H1 (cell line): ENCODE results near the gene GGA2. TPM values are rescaled to one million over a fixed set of nuclear protein-coding genes. Genes with fewer than 3 reads are reported as not detected.

ENCODE experiments used
- CTCF ChIA-PET: fragments of 300-600 bp; sonication (Branson Sonifier 250); formaldehyde crosslinking; loops from one replicate; lab custom pipeline; 2021; ENCODE audit not compliant: partially characterized antibody; lab: Charles Lee
- POLR2A ChIA-PET: fragments of 300-600 bp; sonication (Branson Sonifier 250); formaldehyde crosslinking; loops from one replicate; lab custom pipeline; 2021; ENCODE audit warnings: inconsistent platforms; ENCODE audit not compliant: partially characterized antibody; lab: Charles Lee
- DNase-seq, 2 experiments: peaks; one replicate each; pipeline versions ENCODE4 v3.0.0 to v3.0.0-alpha.2; 2010 to 2022; ENCODE audit warnings: low spot score in 2 of 2, low read depth in 1 of 2, mixed read lengths in 1 of 2
- FAIRE-seq: peaks from 2 replicates; lab custom pipeline; 2011; peaks lifted over from hg19 to GRCh38; lab: Jason Lieb, UNC
- H2AFZ ChIP-seq: 2 replicates; pipeline ENCODE4 v1.8.1; 2012; ENCODE audit warnings: low read length, inconsistent platforms
- H2AK5ac ChIP-seq: 2 replicates; pipeline ENCODE4 v1.6.1; 2013; ENCODE audit warnings: low read depth, low read length
- H2BK120ac ChIP-seq: replicated peaks from 2 replicates; pipeline ENCODE3; 2013; ENCODE audit warnings: low read depth, low read length, inconsistent platforms
- H2BK12ac ChIP-seq: 2 replicates; pipeline ENCODE4 v1.6.1; 2013; ENCODE audit warnings: low read depth, low read length
- H2BK15ac ChIP-seq: 2 replicates; pipeline ENCODE4 v1.6.1; 2013; ENCODE audit warnings: low read length
- H2BK20ac ChIP-seq: 2 replicates; pipeline ENCODE4 v1.6.1; 2013; ENCODE audit warnings: low read length
- H2BK5ac ChIP-seq: 2 replicates; pipeline ENCODE4 v1.6.1; 2013; ENCODE audit warnings: low read depth, low read length
- H3K14ac ChIP-seq: 2 replicates; pipeline ENCODE4 v1.6.1; 2013; ENCODE audit warnings: inconsistent platforms; ENCODE audit not compliant: insufficient read length
- H3K18ac ChIP-seq: 2 replicates; pipeline ENCODE4 v1.6.1; 2013; ENCODE audit warnings: low read length; ENCODE audit errors: extremely low read depth
- H3K23ac ChIP-seq: 2 replicates; pipeline ENCODE4 v1.6.1; 2013; ENCODE audit warnings: inconsistent platforms; ENCODE audit not compliant: insufficient read length
- H3K23me2 ChIP-seq: 2 replicates; pipeline ENCODE4 v1.6.1; 2013; ENCODE audit warnings: low read depth, low read length
- H3K27ac ChIP-seq: 2 replicates; pipeline ENCODE4 v1.6.1; 2011; ENCODE audit warnings: low read depth, low read length, inconsistent platforms
- H3K27me3 ChIP-seq, 4 experiments: replicated peaks in 1 of 4; 1 replicate in 1 of 4; 2 replicates in 3 of 4; pipeline versions ENCODE4 v1.6.1 to v1.8.1; 2011 to 2013; ENCODE audit warnings: low read length in 3 of 4, mild to moderate bottlenecking in 3 of 4, inconsistent platforms in 2 of 4, mixed read lengths in 2 of 4, moderate library complexity in 1 of 4; ENCODE audit not compliant: control insufficient read depth in 3 of 4, insufficient read depth in 3 of 4; ENCODE audit errors: extremely low read depth in 1 of 4
- H3K36me3 ChIP-seq, 4 experiments: 2 replicates each; pipeline versions ENCODE4 v1.6.1 to v1.8.1; 2011 to 2013; ENCODE audit warnings: mild to moderate bottlenecking in 4 of 4, low read length in 3 of 4, moderate library complexity in 2 of 4, control low read depth in 1 of 4, inconsistent platforms in 1 of 4; ENCODE audit not compliant: insufficient read depth in 4 of 4, control insufficient read depth in 2 of 4
- H3K4ac ChIP-seq: replicated peaks from 2 replicates; pipeline ENCODE3; 2013; ENCODE audit warnings: low read length, low read depth, mixed read lengths, inconsistent platforms; ENCODE audit not compliant: insufficient read length
- H3K4me1 ChIP-seq, 4 experiments: replicated peaks in 1 of 4; 1 replicate in 1 of 4; 2 replicates in 3 of 4; pipeline versions ENCODE4 v1.6.1 to v1.8.1; 2011 to 2013; ENCODE audit warnings: low read length in 3 of 4, inconsistent platforms in 2 of 4, mixed read lengths in 1 of 4; ENCODE audit not compliant: insufficient read depth in 4 of 4, control insufficient read depth in 3 of 4
- H3K4me2 ChIP-seq, 2 experiments: 2 replicates each; pipeline versions ENCODE4 v1.6.1 to v1.8.1; 2011 to 2013; ENCODE audit warnings: low read depth in 2 of 2, low read length in 2 of 2, control low read depth in 1 of 2, inconsistent platforms in 1 of 2, mild to moderate bottlenecking in 1 of 2; ENCODE audit not compliant: insufficient read depth in 1 of 2
- H3K4me3 ChIP-seq, 4 experiments: fragments of 200-600, 300-600 bp in 1 of 4; sonication (generic), shearing (Covaris generic), sonication (Bioruptor Twin) in 1 of 4; 2 replicates each; pipeline versions ENCODE4 v1.5.1 to v1.8.1; 2011 to 2016; ENCODE audit warnings: low read length in 4 of 4, low read depth in 3 of 4, control low read depth in 2 of 4, inconsistent platforms in 2 of 4, mild to moderate bottlenecking in 2 of 4, mixed read lengths in 1 of 4, moderate library complexity in 1 of 4; ENCODE audit not compliant: insufficient read depth in 2 of 4; ENCODE audit errors: extremely low read depth in 1 of 4
- H3K56ac ChIP-seq: replicated peaks from 2 replicates; pipeline ENCODE3; 2013; ENCODE audit warnings: low read depth, mild to moderate bottlenecking, mixed read lengths, low read length, inconsistent platforms; ENCODE audit not compliant: insufficient read length
- H3K79me1 ChIP-seq: 2 replicates; pipeline ENCODE4 v1.6.1; 2013; ENCODE audit warnings: low read depth, low read length, control low read depth
- H3K79me2 ChIP-seq, 2 experiments: 2 replicates each; pipeline versions ENCODE4 v1.6.1 to v1.8.1; 2012 to 2013; ENCODE audit warnings: low read length in 2 of 2, mild to moderate bottlenecking in 2 of 2, inconsistent platforms in 1 of 2; ENCODE audit not compliant: insufficient read depth in 2 of 2, control insufficient read depth in 1 of 2
- H3K9ac ChIP-seq, 4 experiments: replicated peaks in 1 of 4; 1 replicate in 1 of 4; 2 replicates in 3 of 4; pipeline versions ENCODE4 v1.6.1 to v1.8.1; 2011 to 2013; ENCODE audit warnings: low read depth in 3 of 4, low read length in 3 of 4, control low read depth in 2 of 4, mild to moderate bottlenecking in 2 of 4, moderate library complexity in 2 of 4, inconsistent platforms in 1 of 4; ENCODE audit errors: extremely low read depth in 1 of 4
- H3K9me3 ChIP-seq, 2 experiments: 2 replicates each; pipeline versions ENCODE4 v1.6.1 to v1.8.1; 2012 to 2013; ENCODE audit warnings: mild to moderate bottlenecking in 2 of 2, moderate library complexity in 2 of 2, control low read depth in 1 of 2, inconsistent platforms in 1 of 2, low read depth in 1 of 2, low read length in 1 of 2, mixed read lengths in 1 of 2; ENCODE audit not compliant: insufficient read depth in 2 of 2
- H4K20me1 ChIP-seq, 2 experiments: replicated peaks in 1 of 2; 2 replicates each; pipeline versions ENCODE3 to v1.8.1; 2011 to 2013; ENCODE audit warnings: inconsistent platforms in 2 of 2, low read length in 2 of 2, mild to moderate bottlenecking in 1 of 2; ENCODE audit not compliant: insufficient read depth in 2 of 2, control insufficient read depth in 1 of 2
- H4K5ac ChIP-seq: 2 replicates; pipeline ENCODE4 v1.6.1; 2013; ENCODE audit warnings: low read length, low read depth, mixed read lengths, inconsistent platforms; ENCODE audit not compliant: insufficient read length
- H4K8ac ChIP-seq: 2 replicates; pipeline ENCODE4 v1.8.0; 2013; ENCODE audit warnings: mild to moderate bottlenecking, moderate library complexity, low read length, inconsistent platforms; ENCODE audit not compliant: insufficient read depth; ENCODE audit errors: extremely low read depth
- H4K91ac ChIP-seq: replicated peaks from 2 replicates; pipeline ENCODE3; 2013; ENCODE audit warnings: low read length, mixed read lengths, inconsistent platforms; ENCODE audit not compliant: insufficient read length
- EGR1 ChIP-seq: IDR thresholded peaks from 2 replicates; pipeline ENCODE4 v1.6.1; 2011; ENCODE audit warnings: low read depth, low read length, borderline replicate concordance
- FOSL1 ChIP-seq: IDR thresholded peaks from 2 replicates; pipeline ENCODE4 v1.6.1; 2011; ENCODE audit warnings: mild to moderate bottlenecking, low read depth, low read length, moderate library complexity; ENCODE audit not compliant: insufficient read depth
- PHF8 ChIP-seq: fragments of 200-600 bp; sonication (generic); conservative IDR thresholded peaks from 2 replicates; pipeline ENCODE4 v1.7.1; 2012; ENCODE audit warnings: low read depth, mild to moderate bottlenecking, inconsistent platforms, low read length, moderate library complexity
- POLR2A ChIP-seq, 2 experiments: IDR thresholded peaks; 1 replicate in 1 of 2; 2 replicates in 1 of 2; pipeline ENCODE4 v1.6.1; 2011; ENCODE audit warnings: low read depth in 2 of 2, low read length in 2 of 2, mild to moderate bottlenecking in 2 of 2; ENCODE audit errors: control extremely low read depth in 1 of 2
- POU5F1 ChIP-seq: IDR thresholded peaks from 2 replicates; pipeline ENCODE4 v1.6.1; 2011; ENCODE audit warnings: low read depth, mild to moderate bottlenecking, low read length, moderate library complexity
- RBBP5 ChIP-seq: IDR thresholded peaks from 2 replicates; pipeline ENCODE4 v1.7.1; 2012; ENCODE audit warnings: low read depth, mild to moderate bottlenecking, inconsistent platforms, low read length, moderate library complexity, borderline replicate concordance
- SIRT6 ChIP-seq: IDR thresholded peaks from one replicate; pipeline ENCODE4 v1.7.1; 2012; ENCODE audit warnings: low read length, inconsistent platforms
- WGBS, 2 experiments: shearing (Covaris generic) in 1 of 2; methylation state at CpG; one replicate each; pipeline versions ENCODE4 v1.1.6 to v1.1.7; 2013 to 2015; ENCODE audit warnings: low lambda C conversion rate in 2 of 2, mixed read lengths in 2 of 2, inconsistent platforms in 1 of 2, low coverage in 1 of 2, missing lambda C conversion rate in 1 of 2; ENCODE audit not compliant: insufficient replicate concordance in 2 of 2, insufficient coverage in 1 of 2, insufficient read length in 1 of 2; ENCODE audit errors: extremely low coverage in 1 of 2, missing lambda C conversion rate in 1 of 2; 5-methylcytosine and 5-hydroxymethylcytosine counted together
- polyA plus RNA-seq, 7 experiments: library from polyadenylated mRNA; depleted of rRNA in 3 of 7; stranded (reverse) in 5 of 7; unstranded in 2 of 7; fragments of >200 nt in 5 of 7; fragments of 200-250 nt in 2 of 7; gene quantifications; 1 replicate in 5 of 7; 2 replicates in 1 of 7; 4 replicates in 1 of 7; pipeline versions ENCODE4 v1.2.1 to v1.2.3, GENCODE V29; 2011 to 2013; ENCODE audit warnings: missing spikeins in 2 of 7, mixed read lengths in 2 of 7
- total RNA-seq: library from RNA; stranded (reverse); fragmentation: NEBNext Ultra II Directional; extraction: Animal tissue kit (Norgen Biotek cat#: 25700); gene quantifications from 2 replicates; pipeline ENCODE4 v1.2.1, GENCODE V29; 2021

Gene GGA2
- total and polyA plus RNA-seq, 2 of the 8 experiments (the other 6 are each of a cell fraction or from before 2014, with no cell fraction given) = 65.8 to 114 TPM

GRCh38 chr16:23509441-23509754 is 896 bp downstream of the GGA2 start:
- no peak overlapping the region for H3K4ac ChIP-seq
- H2BK120ac ChIP-seq = no peak overlapping the region
- peak overlapping the region; percentile 94 to 100 for H3K4me2 ChIP-seq
- H2BK12ac ChIP-seq = no peak overlapping the region
- H4K91ac ChIP-seq = no peak overlapping the region
- ChIA-PET POLR2A (interaction anchor here (0.7 to 6.9 kb wide), 20 partner anchors 9 to 186 kb away, joined by 3 to 63 read pairs (median 4); partner anchors contain the start of genes COG7, DCTN5, PALB2 and PLK1), CTCF (interaction anchor here (1.0 to 1.7 kb wide), 2 partner anchors 12 to 21 kb away, joined by 3 to 4 read pairs; no protein-coding TSS in a partner anchor)
- 5% methylated on average over 5 of the region's 5 CpGs; no CpG with 5 or more reads in 1 of the 2 experiments for WGBS, 2 experiments
- peak overlapping the region; percentile 13 for H4K5ac ChIP-seq
- no peaks in the 10 kb centered on the region for H3K27me3 ChIP-seq
- peak overlapping the region; percentile 3 for H3K56ac ChIP-seq
- no peak overlapping the region for H2BK5ac ChIP-seq
- H3K23me2 ChIP-seq = peaks cover 10% of the 10 kb centered on the region
- no peaks in the 10 kb centered on the region for H3K9me3 ChIP-seq
- H3K18ac ChIP-seq = peak overlapping the region; percentile 4; the same call in 1 of the 2 replicates
- H3K4me3 ChIP-seq = peak overlapping the region; percentile 55 to 99 (median 74)
- peaks cover 42 to 55% of the 10 kb centered on the region in 2 experiments for H3K79me2 ChIP-seq
- FAIRE-seq = no peak
- no peak overlapping the region for H3K14ac ChIP-seq
- H2AK5ac ChIP-seq = peak overlapping the region; percentile 86; the same call in 1 of the 2 replicates
- DNase-seq = no peak
- no peak overlapping the region for H3K23ac ChIP-seq
- H3K27ac ChIP-seq = no peak overlapping the region
- peaks cover 0 to under 1% (median 0%) of the 10 kb centered on the region in 4 experiments; a peak in 2 of 8 replicates for H3K36me3 ChIP-seq
- no peak overlapping the region for H2BK15ac ChIP-seq
- H3K4me1 ChIP-seq = peaks cover 0 to 9% (median 5%) of the 10 kb centered on the region in 4 experiments; a peak in 5 of 7 replicates
- H3K9ac ChIP-seq = peak overlapping the region; percentile 36 to 76 (median 61)
- peaks cover 15% of the 10 kb centered on the region for H3K79me1 ChIP-seq
- H4K8ac ChIP-seq = no peak overlapping the region
- H2BK20ac ChIP-seq = no peak overlapping the region
- H4K20me1 ChIP-seq = peaks cover 21 to 32% of the 10 kb centered on the region in 2 experiments
- no peak overlapping the region for H2AFZ ChIP-seq
- TF ChIP-seq SIRT6 = no peak
- no peak for TF ChIP-seq EGR1
- TF ChIP-seq POLR2A (IDR thresholded peaks at IDR 0.05; ENCODE audit: control extremely low read depth in 1 of 2, low read depth in 2 of 2, low read length in 2 of 2) = no peak
- no peak for TF ChIP-seq PHF8
- no peak for TF ChIP-seq RBBP5
- no peak for TF ChIP-seq FOSL1
- no peak for TF ChIP-seq POU5F1
